ENCODE measurements around the gene RNF157.

GRCh38 chr17:76208120-76208519 lies 32.2 kb downstream of the RNF157 start:
- no peak for TF ChIP-seq CTCF (IDR thresholded peaks at IDR 0.05)
- TF ChIP-seq POLR2A (IDR thresholded peaks at IDR 0.05), result no peak

Data from thyroid gland (tissue), 4 donors.